Dermis blood vessel endothelial cell (primary cell): ENCODE measurements around the gene CAPN13. TPM values are rescaled to one million over a fixed set of nuclear protein-coding genes. Genes with fewer than 3 reads are reported as not detected.

Experiments
- DNase-seq: peaks from one replicate; pipeline ENCODE4 v3.0.0; 2010
- total RNA-seq: library from RNA; depleted of rRNA; stranded (reverse); fragments of >200 nt; gene quantifications from 2 replicates; pipeline ENCODE4 v1.2.3, GENCODE V29; 2014

CAPN13 gene
- total RNA-seq: not detected in 2 replicates

GRCh38 chr2:30807249-30807648, at the start of gene CAPN13:
Gene CAPN13 (minus strand): TSS chr2:30807446. CDS start chr2:30787325, 20,121 bp downstream.
- DNase-seq: no peak

- no peak for DNase-seq
Observed at GRCh38 chr2:30847841-30848240, 40.6 kb upstream of the CAPN13 start.

GRCh38 chr2:30847329-30847728, 40.1 kb upstream of the CAPN13 start:
- no peak for DNase-seq

- DNase-seq: no peak
Observed at GRCh38 chr2:30828586-30828985, 21.3 kb upstream of the CAPN13 start.

- no peak for DNase-seq
Observed at GRCh38 chr2:30826916-30827315, 19.7 kb upstream of the CAPN13 start.

GRCh38 chr2:30826481-30826880, 19.2 kb upstream of the CAPN13 start:
- no peak for DNase-seq

GRCh38 chr2:30823452-30823851, 16.2 kb upstream of the CAPN13 start:
- DNase-seq: no peak

- DNase-seq: no peak
Observed at GRCh38 chr2:30821960-30822359, 14.7 kb upstream of the CAPN13 start.

- DNase-seq: no peak
Observed at GRCh38 chr2:30820381-30821055, 13.3 kb upstream of the CAPN13 start.

GRCh38 chr2:30809938-30810337, 2.7 kb upstream of the CAPN13 start:
- DNase-seq: no peak

- DNase-seq: no peak
Observed at GRCh38 chr2:30808695-30809094, 1.4 kb upstream of the CAPN13 start.

- no peak for DNase-seq
Observed at GRCh38 chr2:30803281-30803680, 4.0 kb downstream of the CAPN13 start.

GRCh38 chr2:30802611-30803010, 4.6 kb downstream of the CAPN13 start:
- DNase-seq: no peak

- no peak for DNase-seq
Observed at GRCh38 chr2:30801821-30802455, 5.3 kb downstream of the CAPN13 start.

- DNase-seq: no peak
Observed at GRCh38 chr2:30800159-30800558, 7.1 kb downstream of the CAPN13 start.

GRCh38 chr2:30799366-30799765, 7.9 kb downstream of the CAPN13 start:
- no peak for DNase-seq

- DNase-seq: peak; percentile 35
Observed at GRCh38 chr2:30798536-30798991, 8.7 kb downstream of the CAPN13 start.

GRCh38 chr2:30797381-30798015, 9.7 kb downstream of the CAPN13 start:
- DNase-seq: no peak

- DNase-seq: no peak
Observed at GRCh38 chr2:30796699-30797098, 10.5 kb downstream of the CAPN13 start.

- no peak for DNase-seq
Observed at GRCh38 chr2:30792521-30792920, 14.7 kb downstream of the CAPN13 start.

GRCh38 chr2:30790879-30791278, 16.4 kb downstream of the CAPN13 start:
- no peak for DNase-seq

- no peak for DNase-seq
Observed at GRCh38 chr2:30789670-30790210, 17.5 kb downstream of the CAPN13 start.

- no peak for DNase-seq
Observed at GRCh38 chr2:30786923-30787685, 20.1 kb downstream of the CAPN13 start.
